Peyer's patch (tissue), 4 donors: Measurements from ENCODE around the gene LTF.

Source experiments
- POLR2A ChIP-seq, 2 donors: fragments of 450-650 bp; IDR thresholded peaks; one replicate each; pipeline ENCODE4 v1.5.1; 2017; ENCODE audit warnings: antibody characterized with exemption in 2 of 2, mild to moderate bottlenecking in 2 of 2, moderate library complexity in 2 of 2
- TF ChIP-seq, protein P1 (sequence below), 6 experiments: fragments of 450-650 bp in 4 of 6; fragments of 200-600 bp in 2 of 6; sonication (generic) in 1 of 6; IDR thresholded peaks; one replicate each; pipeline ENCODE4 v1.5.1; 2017 to 2019; ENCODE audit warnings: antibody characterized with exemption in 6 of 6, mild to moderate bottlenecking in 3 of 6, moderate library complexity in 1 of 6

GRCh38 chr3:46491089-46492070, 26.7 kb upstream of the LTF start:
- TF ChIP-seq, protein P1, sequence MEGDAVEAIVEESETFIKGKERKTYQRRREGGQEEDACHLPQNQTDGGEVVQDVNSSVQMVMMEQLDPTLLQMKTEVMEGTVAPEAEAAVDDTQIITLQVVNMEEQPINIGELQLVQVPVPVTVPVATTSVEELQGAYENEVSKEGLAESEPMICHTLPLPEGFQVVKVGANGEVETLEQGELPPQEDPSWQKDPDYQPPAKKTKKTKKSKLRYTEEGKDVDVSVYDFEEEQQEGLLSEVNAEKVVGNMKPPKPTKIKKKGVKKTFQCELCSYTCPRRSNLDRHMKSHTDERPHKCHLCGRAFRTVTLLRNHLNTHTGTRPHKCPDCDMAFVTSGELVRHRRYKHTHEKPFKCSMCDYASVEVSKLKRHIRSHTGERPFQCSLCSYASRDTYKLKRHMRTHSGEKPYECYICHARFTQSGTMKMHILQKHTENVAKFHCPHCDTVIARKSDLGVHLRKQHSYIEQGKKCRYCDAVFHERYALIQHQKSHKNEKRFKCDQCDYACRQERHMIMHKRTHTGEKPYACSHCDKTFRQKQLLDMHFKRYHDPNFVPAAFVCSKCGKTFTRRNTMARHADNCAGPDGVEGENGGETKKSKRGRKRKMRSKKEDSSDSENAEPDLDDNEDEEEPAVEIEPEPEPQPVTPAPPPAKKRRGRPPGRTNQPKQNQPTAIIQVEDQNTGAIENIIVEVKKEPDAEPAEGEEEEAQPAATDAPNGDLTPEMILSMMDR (IDR thresholded peaks at IDR 0.05), result no peak
- no peak for TF ChIP-seq POLR2A (IDR thresholded peaks at IDR 0.05)
